Measurements from ENCODE around the gene CAMTA1.

Gene CAMTA1

DNA sequence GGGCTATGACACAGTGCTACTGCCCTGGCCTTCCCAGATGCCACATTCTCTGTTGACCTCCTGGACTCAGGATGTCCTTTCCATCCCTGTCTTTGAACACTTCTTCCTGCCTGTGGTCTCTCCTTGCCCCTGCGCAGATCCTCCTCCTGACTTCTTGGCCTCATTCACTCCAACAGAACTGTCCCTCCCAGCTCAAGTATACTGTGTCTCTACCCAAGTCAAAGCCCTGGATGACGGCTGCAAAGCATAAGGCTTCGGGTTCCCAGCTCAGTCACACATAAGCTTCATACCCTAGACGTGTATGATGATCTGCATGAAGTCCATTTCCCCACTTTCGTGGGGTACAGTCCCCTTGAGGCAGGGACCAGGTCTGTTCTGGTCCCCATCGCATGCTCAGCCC lies 657.7 kb downstream of the CAMTA1 start:
- no peaks in the 10 kb centered on the region for H3K27me3 Mint-ChIP-seq
- intact Hi-C loops (cut with micrococcal nuclease), result no loop called here
- H3K36me3 Mint-ChIP-seq (ENCODE audit: low read depth), result no peaks in the 10 kb centered on the region
- no peaks in the 10 kb centered on the region for H3K9me3 Mint-ChIP-seq
- H3K4me1 Mint-ChIP-seq (ENCODE audit: low read depth), result peaks cover 6% of the 10 kb centered on the region
- H3K4me3 Mint-ChIP-seq, result no peak overlapping the region
- no peak overlapping the region for H3K27ac Mint-ChIP-seq

DNA sequence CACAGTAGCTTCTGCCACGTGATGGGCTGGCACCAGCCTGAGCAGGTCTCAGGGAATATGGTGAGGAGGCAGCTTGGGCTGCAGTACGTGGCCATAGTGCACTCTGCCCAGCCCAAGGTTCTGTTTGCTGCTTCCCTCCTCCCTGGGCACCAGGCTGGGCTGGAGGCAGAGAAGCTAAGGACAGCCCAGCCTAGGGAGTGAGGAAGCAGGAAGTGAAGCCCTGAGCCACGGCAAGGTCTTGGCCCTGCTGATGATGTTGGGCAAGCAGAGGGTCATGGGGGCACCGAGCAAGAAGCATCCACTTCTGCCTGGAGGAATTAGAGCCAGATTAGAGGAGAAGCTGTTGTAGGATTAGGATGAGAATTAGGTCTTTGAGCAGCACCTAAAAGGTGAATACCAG lies 659.1 kb downstream of the CAMTA1 start:
- intact Hi-C loops (cut with micrococcal nuclease), result no loop called here
- H3K36me3 Mint-ChIP-seq (ENCODE audit: low read depth), result no peaks in the 10 kb centered on the region
- H3K27ac Mint-ChIP-seq, result no peak overlapping the region
- no peaks in the 10 kb centered on the region for H3K9me3 Mint-ChIP-seq
- no peak overlapping the region for H3K4me3 Mint-ChIP-seq
- H3K4me1 Mint-ChIP-seq (ENCODE audit: low read depth), result peaks cover 6% of the 10 kb centered on the region
- H3K27me3 Mint-ChIP-seq, result no peaks in the 10 kb centered on the region

DNA sequence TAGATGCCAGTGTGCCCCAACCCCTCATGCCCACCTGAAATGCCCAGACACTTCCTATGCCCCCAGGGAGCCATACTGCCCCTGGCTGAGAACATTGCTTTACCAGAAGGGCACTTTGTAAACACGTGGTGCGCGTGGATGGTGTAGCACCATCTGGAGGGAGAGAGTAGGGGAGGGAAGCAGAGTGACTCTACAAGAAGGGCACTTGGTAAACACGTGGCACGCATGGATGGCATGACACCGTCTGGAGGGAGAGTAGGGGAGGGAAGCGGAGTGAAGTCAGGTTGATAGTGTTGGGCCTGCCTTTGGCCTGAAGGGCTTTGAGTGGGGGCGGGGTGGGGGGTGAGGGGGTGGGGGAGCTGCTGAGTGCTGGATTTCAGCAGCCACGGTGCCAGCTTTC lies 661.8 kb downstream of the CAMTA1 start:
- Mint-ChIP-seq H3K36me3 (ENCODE audit: low read depth) (no peaks in the 10 kb centered on the region), H3K27me3 (no peaks in the 10 kb centered on the region), H3K9me3 (no peaks in the 10 kb centered on the region), H3K27ac (no peak overlapping the region), H3K4me1 (ENCODE audit: low read depth) (no peaks in the 10 kb centered on the region), H3K4me3 (no peak overlapping the region)
- intact Hi-C loops (cut with micrococcal nuclease), result no loop called here

DNA sequence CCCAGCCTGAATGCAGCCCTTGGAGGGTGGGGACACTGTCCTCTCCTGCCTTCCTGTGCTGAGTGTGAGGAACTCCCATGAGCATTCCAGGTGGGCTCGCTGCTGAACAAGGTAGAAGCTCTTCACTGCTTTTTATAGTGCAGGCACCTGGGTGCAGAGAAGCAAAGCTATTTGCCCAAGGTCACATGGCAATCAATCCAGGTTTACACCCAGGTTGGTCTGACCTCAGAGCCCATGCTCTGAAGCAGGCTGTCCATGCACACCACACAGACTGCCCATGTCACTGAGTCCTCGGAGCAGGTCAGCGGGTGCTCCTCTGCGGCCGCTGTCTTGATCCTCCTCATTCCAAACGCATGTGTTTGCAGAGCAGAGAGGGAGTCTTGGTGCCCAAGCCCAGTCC lies 662.5 kb downstream of the CAMTA1 start:
- intact Hi-C loops (cut with micrococcal nuclease), result no loop called here
- Mint-ChIP-seq H3K9me3 (no peaks in the 10 kb centered on the region), H3K4me3 (no peak overlapping the region), H3K27ac (no peak overlapping the region), H3K27me3 (no peaks in the 10 kb centered on the region), H3K36me3 (ENCODE audit: low read depth) (no peaks in the 10 kb centered on the region), H3K4me1 (ENCODE audit: low read depth) (no peaks in the 10 kb centered on the region)

DNA sequence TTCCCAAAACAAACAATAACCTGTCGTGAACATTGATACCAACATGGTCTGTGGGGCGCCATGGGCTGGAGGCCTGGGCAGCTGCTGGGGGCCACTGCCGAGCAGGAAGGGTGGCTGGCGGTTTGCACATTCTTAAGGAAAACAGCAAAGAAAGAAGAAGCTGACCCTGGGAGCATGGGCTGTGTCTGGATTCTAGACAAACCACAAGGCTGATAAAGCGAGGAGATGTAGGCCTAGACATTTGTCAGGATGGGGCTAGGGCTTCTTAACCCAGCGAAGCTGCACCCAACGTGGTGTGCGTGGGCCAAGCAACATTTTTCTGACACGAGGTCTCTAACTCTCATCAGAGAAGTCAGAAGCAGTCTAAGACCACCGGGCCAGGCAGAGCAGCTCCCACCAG lies 663.7 kb downstream of the CAMTA1 start:
- no peaks in the 10 kb centered on the region for H3K36me3 Mint-ChIP-seq (ENCODE audit: low read depth)
- H3K4me3 Mint-ChIP-seq, result no peak overlapping the region
- H3K9me3 Mint-ChIP-seq, result no peaks in the 10 kb centered on the region
- H3K4me1 Mint-ChIP-seq (ENCODE audit: low read depth), result no peaks in the 10 kb centered on the region
- H3K27me3 Mint-ChIP-seq, result no peaks in the 10 kb centered on the region
- intact Hi-C loops (cut with micrococcal nuclease), result no loop called here
- H3K27ac Mint-ChIP-seq, result no peak overlapping the region

DNA sequence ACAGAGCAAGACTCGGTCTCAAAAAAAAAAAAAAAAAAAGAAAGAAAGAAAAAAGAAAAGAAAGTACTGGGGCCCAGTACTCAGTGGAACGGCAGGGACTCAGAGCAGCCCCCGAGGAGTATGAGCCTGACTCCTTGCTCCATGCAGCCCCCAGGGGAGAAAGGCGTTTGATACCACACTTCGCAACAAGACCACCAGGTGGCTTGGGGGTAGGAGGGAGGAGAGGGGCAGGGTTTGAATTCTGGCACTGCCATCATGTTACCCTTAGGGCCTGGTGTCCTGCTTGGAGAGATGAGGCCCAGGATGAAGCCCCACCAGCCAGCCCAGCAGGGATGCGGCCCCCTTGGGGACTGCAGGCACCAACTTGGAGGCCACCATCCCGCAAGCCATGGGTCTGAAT lies 664.5 kb downstream of the CAMTA1 start:
- H3K4me1 Mint-ChIP-seq (ENCODE audit: low read depth), result no peaks in the 10 kb centered on the region
- H3K36me3 Mint-ChIP-seq (ENCODE audit: low read depth), result no peaks in the 10 kb centered on the region
- intact Hi-C loops (cut with micrococcal nuclease), result loop anchor here (5.0 kb wide), 1 partner anchor 198 kb away; no protein-coding TSS in a partner anchor
- H3K27ac Mint-ChIP-seq, result no peak overlapping the region
- H3K9me3 Mint-ChIP-seq, result no peaks in the 10 kb centered on the region
- no peak overlapping the region for H3K4me3 Mint-ChIP-seq
- no peaks in the 10 kb centered on the region for H3K27me3 Mint-ChIP-seq

DNA sequence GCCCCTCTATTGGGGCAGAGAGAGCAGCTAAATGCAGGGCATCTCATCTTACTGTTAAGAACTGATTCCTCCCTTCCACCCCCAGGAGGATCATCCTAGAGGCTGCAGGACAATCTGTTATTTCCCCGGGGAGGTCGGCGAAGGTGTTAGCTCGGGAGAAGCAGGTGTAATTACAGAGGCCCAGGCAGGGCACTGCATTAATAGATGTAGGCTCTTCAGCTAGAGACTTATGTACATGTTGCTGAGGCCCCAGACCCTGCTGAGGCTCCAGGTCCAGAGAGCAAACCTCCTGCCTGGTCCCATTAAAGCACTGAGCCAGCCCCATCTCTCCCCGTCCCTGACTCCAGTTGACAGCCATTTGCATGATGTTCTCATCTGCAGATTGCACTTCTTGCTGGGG lies 665.6 kb downstream of the CAMTA1 start:
- no peaks in the 10 kb centered on the region for H3K36me3 Mint-ChIP-seq (ENCODE audit: low read depth)
- H3K27ac Mint-ChIP-seq, result no peak overlapping the region
- H3K4me3 Mint-ChIP-seq, result no peak overlapping the region
- no peaks in the 10 kb centered on the region for H3K9me3 Mint-ChIP-seq
- no peaks in the 10 kb centered on the region for H3K27me3 Mint-ChIP-seq
- intact Hi-C loops (cut with micrococcal nuclease), result loop anchor here (5.0 kb wide), 1 partner anchor 196 kb away; no protein-coding TSS in a partner anchor
- no peaks in the 10 kb centered on the region for H3K4me1 Mint-ChIP-seq (ENCODE audit: low read depth)

DNA sequence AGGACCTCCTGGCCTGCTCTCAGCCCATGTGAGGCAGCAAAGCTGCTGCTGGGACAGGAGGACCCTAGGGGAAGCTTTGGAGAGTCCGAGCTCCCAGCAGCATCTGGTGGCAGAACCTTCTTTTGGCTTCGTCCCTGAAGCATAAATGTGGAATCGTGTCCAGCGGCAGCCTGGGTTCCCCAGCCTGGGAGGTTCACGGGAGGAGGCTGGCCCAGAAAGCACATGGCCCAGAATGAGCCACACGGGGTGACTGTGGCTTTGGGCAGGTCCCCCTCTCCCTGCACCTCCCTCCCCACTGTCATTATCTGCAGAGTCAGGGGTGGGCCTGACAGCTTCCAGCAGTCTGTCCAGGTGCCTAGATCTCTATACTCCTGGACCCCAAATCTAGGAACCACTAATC lies 667.8 kb downstream of the CAMTA1 start:
- intact Hi-C loops (cut with micrococcal nuclease), result loop anchor here (5.0 kb wide), 1 partner anchor 194 kb away; no protein-coding TSS in a partner anchor
- H3K4me3 Mint-ChIP-seq, result no peak overlapping the region
- H3K9me3 Mint-ChIP-seq, result no peaks in the 10 kb centered on the region
- peaks cover 1% of the 10 kb centered on the region for H3K27me3 Mint-ChIP-seq
- no peak overlapping the region for H3K27ac Mint-ChIP-seq
- H3K4me1 Mint-ChIP-seq (ENCODE audit: low read depth), result peaks cover 6% of the 10 kb centered on the region
- no peaks in the 10 kb centered on the region for H3K36me3 Mint-ChIP-seq (ENCODE audit: low read depth)

DNA sequence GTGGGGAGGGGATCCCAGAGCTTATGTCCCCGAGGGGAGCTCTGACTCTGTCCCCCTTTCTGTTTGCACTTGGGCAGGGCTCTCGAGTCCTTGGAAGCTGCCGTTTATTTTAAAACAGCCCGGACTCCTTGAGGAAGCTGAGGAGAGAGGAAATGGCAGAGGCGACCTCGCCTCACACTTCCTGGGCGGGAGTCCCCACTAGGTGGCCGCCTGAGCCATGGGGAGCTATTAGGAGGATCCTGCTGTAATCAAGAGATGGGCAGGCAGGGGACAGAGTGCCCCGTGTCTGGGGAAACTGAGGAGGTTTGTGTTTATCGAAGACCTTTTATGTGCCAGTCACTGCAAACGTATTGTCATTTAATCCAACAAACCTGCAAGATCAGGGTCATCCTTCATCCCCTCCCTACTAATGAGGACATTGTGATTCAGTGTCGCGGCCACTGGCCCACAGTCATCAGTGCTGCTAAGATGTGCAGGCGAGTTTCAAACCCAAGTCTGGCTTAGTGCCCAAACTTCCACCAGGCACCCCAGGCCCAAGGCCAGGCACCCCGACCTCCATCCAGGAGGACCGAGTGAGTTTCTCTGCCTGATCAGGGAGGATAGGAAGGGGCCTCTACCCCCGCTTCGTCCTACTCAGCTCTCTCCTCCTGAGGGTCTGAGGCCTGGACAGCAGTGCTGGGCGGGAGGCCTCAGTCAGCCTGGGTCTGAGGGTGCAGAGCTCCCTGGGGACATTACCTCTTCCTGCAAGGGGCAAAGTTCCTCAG lies 669.0 kb downstream of the CAMTA1 start:
- Mint-ChIP-seq H3K4me3 (no peak overlapping the region), H3K4me1 (ENCODE audit: low read depth) (peaks cover 6% of the 10 kb centered on the region), H3K27ac (no peak overlapping the region), H3K36me3 (ENCODE audit: low read depth) (no peaks in the 10 kb centered on the region), H3K27me3 (peaks cover 1% of the 10 kb centered on the region), H3K9me3 (no peaks in the 10 kb centered on the region)
- intact Hi-C loops (cut with micrococcal nuclease), result loop anchor here (5.0 kb wide), 1 partner anchor 193 kb away; no protein-coding TSS in a partner anchor

DNA sequence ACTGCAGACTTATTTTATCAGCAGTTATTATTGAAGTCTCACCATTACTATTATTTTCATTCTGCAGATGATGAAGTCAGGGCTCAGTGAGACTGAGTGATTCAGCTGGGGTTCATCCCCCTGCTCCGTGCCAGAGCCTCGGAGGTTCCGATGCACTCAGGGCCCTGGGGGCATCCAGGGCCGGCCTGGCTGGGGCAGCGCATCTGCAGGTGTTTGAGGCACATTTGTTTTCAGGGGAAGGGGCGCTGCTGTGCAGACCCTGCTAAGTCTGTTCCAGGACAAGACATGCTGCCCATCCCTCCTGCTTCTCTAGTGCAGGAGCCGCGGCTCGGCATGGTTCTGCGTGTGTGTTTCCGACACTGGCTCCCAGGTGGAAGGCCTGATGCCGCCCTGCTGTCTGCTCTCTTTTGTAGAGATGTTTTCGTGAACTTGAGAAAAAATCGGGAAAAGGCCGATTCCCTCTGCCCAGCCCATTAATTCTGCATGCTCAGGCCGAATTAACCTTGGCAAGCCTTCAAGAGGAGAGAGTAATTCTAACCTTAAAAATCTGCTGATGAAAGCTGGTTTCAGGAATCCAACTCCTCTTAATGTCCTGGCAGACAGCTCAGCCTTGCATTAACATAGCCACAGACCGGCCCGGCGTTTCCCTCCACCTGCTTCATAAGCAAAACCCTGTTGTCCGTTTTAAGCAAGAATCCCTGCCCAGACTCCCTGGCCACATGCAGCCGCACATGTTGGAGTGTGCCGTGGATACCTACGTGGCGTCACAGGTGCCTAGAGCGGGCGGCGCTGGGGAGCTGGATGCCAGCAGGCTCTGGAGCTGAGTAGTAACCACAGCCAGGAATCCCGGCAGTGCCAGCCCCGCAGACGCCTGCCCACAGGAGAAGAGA lies 669.9 kb downstream of the CAMTA1 start:
- Mint-ChIP-seq H3K4me1 (ENCODE audit: low read depth) (peaks cover 6% of the 10 kb centered on the region), H3K27me3 (peaks cover 1% of the 10 kb centered on the region), H3K9me3 (no peaks in the 10 kb centered on the region), H3K36me3 (ENCODE audit: low read depth) (no peaks in the 10 kb centered on the region), H3K4me3 (no peak overlapping the region), H3K27ac (no peak overlapping the region)
- intact Hi-C loops (cut with micrococcal nuclease), result loop anchor here (5.0 kb wide), 1 partner anchor 192 kb away; no protein-coding TSS in a partner anchor

DNA sequence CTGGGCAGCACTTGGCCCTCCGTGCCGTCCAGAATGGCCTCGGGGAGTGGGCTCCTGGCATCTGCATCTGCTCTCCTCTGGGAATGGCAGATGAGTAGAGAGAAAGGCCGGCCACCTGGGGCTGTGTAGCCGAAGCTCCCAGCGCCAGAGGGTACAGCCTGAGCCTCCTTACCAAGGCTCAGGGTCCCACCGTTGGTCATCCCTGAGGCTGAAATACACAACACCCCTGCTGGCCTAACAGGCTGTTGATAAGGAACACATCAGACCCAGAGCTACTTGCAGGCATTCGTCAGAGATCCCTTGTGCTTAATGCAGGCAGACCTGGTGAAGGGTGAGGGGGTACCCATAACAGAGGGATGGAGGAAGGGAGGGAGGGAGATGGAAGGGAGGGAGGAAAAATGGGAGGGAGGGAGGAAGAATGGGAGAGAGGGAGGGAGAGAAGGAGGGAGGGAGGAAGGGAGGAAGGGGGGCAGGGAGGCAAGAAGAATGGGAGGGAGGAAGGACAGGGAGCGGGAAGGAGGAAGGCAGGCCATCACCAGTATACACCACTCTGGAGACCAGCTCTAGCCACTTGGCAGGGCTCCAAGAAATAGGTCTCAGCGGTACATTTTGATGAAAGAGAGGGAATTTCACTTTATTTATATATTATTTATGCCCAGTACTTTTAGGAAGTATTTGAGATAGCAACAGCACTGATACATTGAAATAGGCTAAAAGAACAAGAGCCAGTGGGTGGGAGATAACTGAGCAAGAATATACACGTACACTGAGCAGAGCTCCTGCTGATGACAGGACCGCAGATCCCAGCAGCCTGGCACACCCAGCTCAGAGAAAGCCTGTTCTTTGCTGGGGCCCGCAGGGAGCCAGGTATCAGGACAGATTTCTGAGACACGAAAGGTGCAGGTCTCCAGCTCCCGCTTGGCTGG lies 670.8 kb downstream of the CAMTA1 start:
- Mint-ChIP-seq H3K9me3 (no peaks in the 10 kb centered on the region), H3K27ac (no peak overlapping the region), H3K36me3 (ENCODE audit: low read depth) (no peaks in the 10 kb centered on the region), H3K4me1 (ENCODE audit: low read depth) (peaks cover 6% of the 10 kb centered on the region), H3K4me3 (no peak overlapping the region), H3K27me3 (peaks cover 1% of the 10 kb centered on the region)
- intact Hi-C loops (cut with micrococcal nuclease), result no loop called here

DNA sequence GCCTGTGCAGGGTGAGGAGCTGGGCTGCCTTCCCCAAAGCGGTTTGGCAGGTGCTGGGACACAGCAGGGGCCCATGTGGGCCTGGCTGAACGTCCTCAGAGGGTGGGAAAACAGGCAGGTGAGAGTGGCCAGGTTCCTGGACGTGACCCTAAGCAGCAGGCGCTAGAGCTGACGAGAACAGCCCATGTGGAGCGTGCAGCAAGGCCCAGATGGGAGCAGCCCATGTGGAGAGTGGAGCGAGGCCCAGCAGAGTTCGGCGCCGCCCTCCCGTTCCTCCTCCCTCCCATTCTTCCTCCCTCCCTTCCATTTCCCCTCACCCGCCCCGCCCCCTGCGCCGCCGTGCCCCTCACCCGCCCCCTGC lies 671.4 kb downstream of the CAMTA1 start:
- peaks cover 6% of the 10 kb centered on the region for H3K4me1 Mint-ChIP-seq (ENCODE audit: low read depth)
- no peaks in the 10 kb centered on the region for H3K9me3 Mint-ChIP-seq
- H3K27me3 Mint-ChIP-seq, result peaks cover 1% of the 10 kb centered on the region
- no peak overlapping the region for H3K4me3 Mint-ChIP-seq
- intact Hi-C loops (cut with micrococcal nuclease), result no loop called here
- H3K36me3 Mint-ChIP-seq (ENCODE audit: low read depth), result no peaks in the 10 kb centered on the region
- no peak overlapping the region for H3K27ac Mint-ChIP-seq

DNA sequence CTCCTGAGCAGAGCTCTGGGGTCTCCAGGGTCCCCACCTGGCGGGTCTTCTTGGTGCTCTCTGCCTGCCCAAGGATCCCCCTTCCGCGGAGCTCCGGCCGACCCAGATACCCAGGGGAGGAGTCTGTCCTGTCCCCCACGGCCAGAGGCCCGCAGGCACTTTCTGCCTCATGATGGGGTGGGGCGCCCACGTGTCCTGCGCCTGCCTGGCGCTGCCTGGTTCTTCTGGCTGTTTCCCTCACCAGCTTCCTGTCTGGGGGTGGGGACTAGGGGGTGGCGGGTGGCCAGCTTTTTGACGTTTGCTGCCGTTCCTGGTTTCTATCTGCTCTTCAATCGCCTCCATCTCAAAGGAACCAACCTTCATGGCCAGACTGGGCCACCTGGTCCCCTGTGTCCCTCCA lies 672.6 kb downstream of the CAMTA1 start:
- no peaks in the 10 kb centered on the region for H3K9me3 Mint-ChIP-seq
- no peak overlapping the region for H3K4me3 Mint-ChIP-seq
- peaks cover 1% of the 10 kb centered on the region for H3K27me3 Mint-ChIP-seq
- peaks cover 6% of the 10 kb centered on the region for H3K4me1 Mint-ChIP-seq (ENCODE audit: low read depth)
- intact Hi-C loops (cut with micrococcal nuclease), result no loop called here
- H3K27ac Mint-ChIP-seq, result no peak overlapping the region
- no peaks in the 10 kb centered on the region for H3K36me3 Mint-ChIP-seq (ENCODE audit: low read depth)

Measured in dendritic cell treated with granulocyte-macrophage colony-stimulating factor and Interleukin-4, amounts not matched to agents 40 ng/mL and 50 ng/mL, for 4 days (primary cell).